Activated gamma-delta T cell (primary cell): ENCODE data around the gene MMAB.

Experiments used
- DNase-seq: peaks from one replicate; lab custom pipeline; 2025; lab: John Stamatoyannopoulos, UW
- total RNA-seq, 2 donors: gene quantifications; one replicate each; lab custom pipeline; 2026; lab: John Stamatoyannopoulos, UW

The MMAB gene
- 19.1 to 24.8 reads per million in 2 donors for total RNA-seq

GRCh38 chr12:109573029-109573913 lies at the start of gene MMAB, which contains the start of gene MVK:
Gene MMAB (minus strand): TSS chr12:109573504. CDS start chr12:109573480, 24 bp downstream.
Gene MVK (plus strand): TSS chr12:109573794. CDS start chr12:109574823, 1,029 bp downstream.
- peak; percentile 93 for DNase-seq

- DNase-seq: no peak
Measured at GRCh38 chr12:109621901-109622364, 48.6 kb upstream of the MMAB start.

GRCh38 chr12:109621211-109621694 lies 47.9 kb upstream of the MMAB start:
- DNase-seq: no peak

GRCh38 chr12:109619002-109619604 lies 45.8 kb upstream of the MMAB start:
- no peak for DNase-seq

- DNase-seq: no peak
Measured at GRCh38 chr12:109618082-109618481, 44.8 kb upstream of the MMAB start.

- DNase-seq: no peak
Measured at GRCh38 chr12:109617491-109617890, 44.2 kb upstream of the MMAB start.

GRCh38 chr12:109615556-109616229 lies 42.4 kb upstream of the MMAB start:
- DNase-seq: no peak

GRCh38 chr12:109613649-109614455 lies 40.5 kb upstream of the MMAB start:
- DNase-seq: no peak

- no peak for DNase-seq
Measured at GRCh38 chr12:109612975-109613502, 39.7 kb upstream of the MMAB start.

- no peak for DNase-seq
Measured at GRCh38 chr12:109612003-109612402, 38.7 kb upstream of the MMAB start.

GRCh38 chr12:109611223-109611622 lies 37.9 kb upstream of the MMAB start:
- no peak for DNase-seq

GRCh38 chr12:109610523-109610922 lies 37.2 kb upstream of the MMAB start:
- DNase-seq: no peak

- DNase-seq: no peak
Measured at GRCh38 chr12:109609342-109609741, 36.0 kb upstream of the MMAB start.

GRCh38 chr12:109608793-109609192 lies 35.5 kb upstream of the MMAB start:
- no peak for DNase-seq

- DNase-seq: no peak
Measured at GRCh38 chr12:109608270-109608669, 35.0 kb upstream of the MMAB start.

- no peak for DNase-seq
Measured at GRCh38 chr12:109607618-109608017, 34.3 kb upstream of the MMAB start.

- DNase-seq: no peak
Measured at GRCh38 chr12:109606320-109607028, 33.2 kb upstream of the MMAB start.

- no peak for DNase-seq
Measured at GRCh38 chr12:109605599-109606228, 32.4 kb upstream of the MMAB start.

GRCh38 chr12:109605016-109605415 lies 31.7 kb upstream of the MMAB start:
- no peak for DNase-seq

GRCh38 chr12:109604132-109604585 lies 30.9 kb upstream of the MMAB start:
- DNase-seq: no peak
